ENCODE results near the gene CYSLTR2. TPM values are rescaled to one million over a fixed set of nuclear protein-coding genes. Genes with fewer than 3 reads are reported as not detected.

Gene CYSLTR2
- total RNA-seq, 2 experiments from 2014 or later, result 2.4 to 2.7 TPM

DNA sequence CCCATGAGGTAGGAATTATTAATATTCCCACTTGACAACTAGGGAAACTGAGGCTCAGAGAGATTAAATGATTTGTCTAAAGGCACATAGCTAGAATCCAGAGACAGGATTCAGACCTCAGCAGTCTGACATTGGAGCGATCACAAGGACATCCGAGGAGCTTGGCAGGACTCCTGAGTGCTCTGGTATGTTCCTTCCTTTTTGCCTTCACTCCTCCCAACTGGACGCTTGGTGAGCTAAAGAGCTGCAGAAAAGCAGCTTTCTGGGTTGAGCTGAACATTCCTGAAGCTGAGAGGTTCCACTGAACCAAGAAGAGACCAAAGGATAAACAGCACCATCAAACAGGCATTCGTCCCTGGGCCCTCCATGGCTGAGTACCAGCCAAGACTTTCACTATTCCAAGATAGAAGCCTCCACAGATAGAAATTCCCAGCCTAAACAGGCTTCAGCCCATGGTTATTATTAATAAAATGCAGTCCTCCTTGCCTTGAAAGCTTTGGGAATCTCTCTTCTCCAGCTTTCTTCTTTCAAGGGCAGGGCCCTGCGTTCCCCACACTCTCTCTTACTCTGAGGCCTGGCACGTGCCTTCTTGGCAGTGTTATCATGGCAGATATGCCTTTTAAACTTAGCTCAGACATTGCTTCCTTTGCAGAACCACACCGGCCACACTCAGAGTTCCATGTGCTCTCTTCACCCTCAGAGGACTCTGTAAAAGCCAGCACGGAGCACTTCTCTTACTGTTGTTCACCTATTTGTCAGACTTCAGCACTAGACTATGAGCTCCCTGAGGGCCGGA, 97.1 kb downstream of the CYSLTR2 start:
- Histone ChIP-seq H3K27me3 (ENCODE audit: control insufficient read depth in 1 of 2, insufficient read depth in 2 of 2, low read length in 2 of 2) (no peaks in the 10 kb centered on the region), H3K27ac (ENCODE audit: low read depth in 1 of 2, low read length in 2 of 2) (no peak overlapping the region), H3K36me3 (ENCODE audit: insufficient read depth, low read length) (no peaks in the 10 kb centered on the region), H3K4me1 (ENCODE audit: insufficient read depth, low read length) (peaks cover 7% of the 10 kb centered on the region), H3K9me3 (ENCODE audit: control insufficient read depth in 1 of 2, insufficient read depth in 1 of 2, low read length in 2 of 2) (peaks cover 0 to 4% of the 10 kb centered on the region in 2 experiments), H3K4me3 (ENCODE audit: low read length) (no peak overlapping the region)
- ChIA-PET CTCF (interaction anchor here (1.0 to 2.1 kb wide), 2 partner anchors 13 to 18 kb away, joined by 3 to 11 read pairs; no protein-coding TSS in a partner anchor), POLR2A (no interaction called here)
- Mint-ChIP-seq H3K27me3 (no peaks in the 10 kb centered on the region), H3K36me3 (ENCODE audit: low read depth) (no peaks in the 10 kb centered on the region), H3K4me3 (no peak overlapping the region), H3K9me3 (peaks cover 3% of the 10 kb centered on the region), H3K4me1 (ENCODE audit: low read depth) (peaks cover 8% of the 10 kb centered on the region), H3K27ac (no peak overlapping the region)
- TF ChIP-seq, protein P1, sequence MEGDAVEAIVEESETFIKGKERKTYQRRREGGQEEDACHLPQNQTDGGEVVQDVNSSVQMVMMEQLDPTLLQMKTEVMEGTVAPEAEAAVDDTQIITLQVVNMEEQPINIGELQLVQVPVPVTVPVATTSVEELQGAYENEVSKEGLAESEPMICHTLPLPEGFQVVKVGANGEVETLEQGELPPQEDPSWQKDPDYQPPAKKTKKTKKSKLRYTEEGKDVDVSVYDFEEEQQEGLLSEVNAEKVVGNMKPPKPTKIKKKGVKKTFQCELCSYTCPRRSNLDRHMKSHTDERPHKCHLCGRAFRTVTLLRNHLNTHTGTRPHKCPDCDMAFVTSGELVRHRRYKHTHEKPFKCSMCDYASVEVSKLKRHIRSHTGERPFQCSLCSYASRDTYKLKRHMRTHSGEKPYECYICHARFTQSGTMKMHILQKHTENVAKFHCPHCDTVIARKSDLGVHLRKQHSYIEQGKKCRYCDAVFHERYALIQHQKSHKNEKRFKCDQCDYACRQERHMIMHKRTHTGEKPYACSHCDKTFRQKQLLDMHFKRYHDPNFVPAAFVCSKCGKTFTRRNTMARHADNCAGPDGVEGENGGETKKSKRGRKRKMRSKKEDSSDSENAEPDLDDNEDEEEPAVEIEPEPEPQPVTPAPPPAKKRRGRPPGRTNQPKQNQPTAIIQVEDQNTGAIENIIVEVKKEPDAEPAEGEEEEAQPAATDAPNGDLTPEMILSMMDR (IDR thresholded peaks at IDR 0.05), result no peak
- ATAC-seq (ENCODE audit: poor library complexity) (no peak), DNase-seq (no peak)
- intact Hi-C loops (cut with DNase I, micrococcal nuclease), result no loop called here

DNA sequence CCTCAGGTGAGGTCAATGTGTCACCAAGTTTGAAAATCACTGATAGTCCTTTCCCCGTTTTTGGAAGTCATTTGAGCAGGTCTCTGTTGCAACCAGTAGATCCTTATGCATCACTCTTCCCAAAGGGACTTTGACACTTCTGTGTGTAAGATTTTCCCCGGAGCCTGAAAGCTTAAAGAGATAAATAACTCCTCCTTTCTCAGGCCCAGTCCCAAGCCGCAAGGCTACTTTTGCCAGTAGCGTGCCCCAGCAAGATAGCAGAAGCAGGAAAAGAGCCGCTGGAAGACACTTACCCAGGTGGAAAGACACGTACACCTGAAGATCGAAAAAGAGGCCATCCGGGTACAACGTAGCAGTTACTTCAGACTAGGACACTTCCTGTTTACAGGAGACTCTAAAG, 106.9 kb downstream of the CYSLTR2 start:
- POLR2A ChIA-PET, result no interaction called here

More for the DNA sequence above, 106.9 kb downstream of the CYSLTR2 start:
- DNase-seq (no peak), ATAC-seq (ENCODE audit: poor library complexity) (no peak)
- Mint-ChIP-seq H3K4me3 (no peak overlapping the region), H3K4me1 (ENCODE audit: low read depth) (no peaks in the 10 kb centered on the region), H3K36me3 (ENCODE audit: low read depth) (no peaks in the 10 kb centered on the region), H3K27ac (no peak overlapping the region), H3K9me3 (peaks cover 17% of the 10 kb centered on the region), H3K27me3 (peaks cover 4% of the 10 kb centered on the region)
- no peak overlapping the region for H3K27ac ChIP-seq (ENCODE audit: low read depth in 1 of 2, low read length in 2 of 2)
- CTCF ChIA-PET, result no interaction called here
- no peaks in the 10 kb centered on the region for H3K27me3 ChIP-seq (ENCODE audit: control insufficient read depth in 1 of 2, insufficient read depth in 2 of 2, low read length in 2 of 2)
- H3K4me1 ChIP-seq (ENCODE audit: insufficient read depth, low read length), result no peaks in the 10 kb centered on the region
- TF ChIP-seq, protein P1 (IDR thresholded peaks at IDR 0.05), result no peak
- intact Hi-C loops (cut with DNase I, micrococcal nuclease), result loop anchor here in 1 of 2 experiments (10.0 kb wide), 2 partner anchors 666 to 1866 kb away; partner anchors contain the start of genes HTR2A and MED4
- no peaks in the 10 kb centered on the region for H3K36me3 ChIP-seq (ENCODE audit: insufficient read depth, low read length)
- no peak overlapping the region for H3K4me3 ChIP-seq (ENCODE audit: low read length)
- H3K9me3 ChIP-seq (ENCODE audit: control insufficient read depth in 1 of 2, insufficient read depth in 1 of 2, low read length in 2 of 2), result peaks cover 6 to 10% of the 10 kb centered on the region in 2 experiments

Other genes with a start within 250 kb of the CYSLTR2 start
- 10 to 100 TPM; 15.5 to 19.4 TPM for gene LPAR6, start 240.8 kb upstream of the CYSLTR2 start, total RNA-seq
- 1 to 10 TPM; 6.1 to 6.5 TPM for gene RCBTB2, start 120.8 kb upstream of the CYSLTR2 start, total RNA-seq